HepG2 (cell line): ENCODE data around the gene LDLRAD4. TPM values are rescaled to one million over a fixed set of nuclear protein-coding genes. Genes with fewer than 3 reads are reported as not detected.

Source experiments
- ATF7 ChIP-seq, 2 experiments: fragments of 450-650 bp in 1 of 2; sonication (generic) in 1 of 2; formaldehyde crosslinking in 1 of 2; IDR thresholded peaks; 2 replicates each; pipeline versions ENCODE4 v1.4.0 to v1.6.1; 2016 to 2020; ENCODE audit warnings: antibody characterized with exemption in 1 of 2, mild to moderate bottlenecking in 1 of 2, missing genetic modification reagents in 1 of 2
- MLXIP ChIP-seq: sonication (generic); formaldehyde crosslinking; IDR thresholded peaks from 2 replicates; pipeline ENCODE4 v1.9.0; 2021; ENCODE audit warnings: missing genetic modification reagents, borderline replicate concordance
- MYPOP ChIP-seq: sonication (generic); formaldehyde crosslinking; IDR thresholded peaks from 2 replicates; pipeline ENCODE4 v1.8.1; 2023; ENCODE audit warnings: mild to moderate bottlenecking, moderate library complexity, missing genetic modification reagents
- REL ChIP-seq: sonication (generic); formaldehyde crosslinking; conservative IDR thresholded peaks from 2 replicates; pipeline ENCODE4 v1.8.0; 2022; ENCODE audit warnings: mild to moderate bottlenecking, missing genetic modification reagents, moderate library complexity
- RNF2 ChIP-seq: fragments of 450-650 bp; conservative IDR thresholded peaks from 2 replicates; pipeline ENCODE4 v1.6.1; 2016; ENCODE audit warnings: low read depth
- SMC3 ChIP-seq: IDR thresholded peaks from 2 replicates; pipeline ENCODE4 v1.6.1; 2011; ENCODE audit warnings: low read length, improper control_type of control experiment
- TARDBP ChIP-seq: sonication (generic); formaldehyde crosslinking; IDR thresholded peaks from 2 replicates; pipeline ENCODE4 v1.8.0; 2022; ENCODE audit warnings: mild to moderate bottlenecking, missing genetic modification reagents
- ZBTB33 ChIP-seq: sonication (generic); formaldehyde crosslinking; IDR thresholded peaks from 2 replicates; pipeline ENCODE4 v1.4.0; 2020; ENCODE audit warnings: missing genetic modification reagents
- ZNF564 ChIP-seq: sonication (generic); formaldehyde crosslinking; IDR thresholded peaks from 2 replicates; pipeline ENCODE4 v1.8.1; 2023; ENCODE audit warnings: mild to moderate bottlenecking, missing genetic modification reagents
- polyA plus RNA-seq, 8 experiments: library from polyadenylated mRNA; depleted of rRNA in 3 of 8; stranded (reverse) in 7 of 8; unstranded in 1 of 8; fragments of >200 nt; fragmentation: Illumina TruSeq in 4 of 8; extraction: Trizol in 4 of 8; gene quantifications; 2 replicates each; pipeline versions ENCODE4 v1.2.1 to v1.2.3, GENCODE V29; 2011 to 2016; ENCODE audit warnings: low read depth in 4 of 8, missing spikeins in 1 of 8, mixed read lengths in 1 of 8; ENCODE audit not compliant: insufficient read depth in 1 of 8
- total RNA-seq, 5 experiments: library from RNA; depleted of rRNA; stranded (reverse); fragments of >200 nt; fragmentation: Illumina TruSeq; extraction: Trizol; gene quantifications; 2 replicates each; pipeline ENCODE4 v1.2.3, GENCODE V29; 2016; ENCODE audit warnings: low read depth in 1 of 5
- TF ChIP-seq, protein P1 (sequence below): sonication (generic); formaldehyde crosslinking; IDR thresholded peaks from 2 replicates; pipeline ENCODE4 v1.4.0; 2020; ENCODE audit warnings: missing genetic modification reagents
- TF ChIP-seq, protein P2 (sequence below): sonication (generic); formaldehyde crosslinking; IDR thresholded peaks from 2 replicates; pipeline ENCODE4 v1.4.0; 2020; ENCODE audit warnings: mild to moderate bottlenecking, missing genetic modification reagents

LDLRAD4 gene
- total and polyA plus RNA-seq, 2 of the 13 experiments (the other 11 are each of a cell fraction or from before 2014, with no cell fraction given), result 13.6 to 20.9 TPM

- TF ChIP-seq ZNF564 (CRISPR knock-in tag) (no peak), ATF7 (IDR thresholded peaks at IDR 0.05) (no peak), ATF7 (CRISPR knock-in tag; IDR thresholded peaks at IDR 0.05) (no peak), ZBTB33 (CRISPR knock-in tag) (no peak), SMC3 (no peak), MLXIP (CRISPR knock-in tag) (no peak), MYPOP (no peak), RNF2 (no peak), REL (CRISPR knock-in tag) (no peak), TARDBP (no peak)
- TF ChIP-seq, protein P1, sequence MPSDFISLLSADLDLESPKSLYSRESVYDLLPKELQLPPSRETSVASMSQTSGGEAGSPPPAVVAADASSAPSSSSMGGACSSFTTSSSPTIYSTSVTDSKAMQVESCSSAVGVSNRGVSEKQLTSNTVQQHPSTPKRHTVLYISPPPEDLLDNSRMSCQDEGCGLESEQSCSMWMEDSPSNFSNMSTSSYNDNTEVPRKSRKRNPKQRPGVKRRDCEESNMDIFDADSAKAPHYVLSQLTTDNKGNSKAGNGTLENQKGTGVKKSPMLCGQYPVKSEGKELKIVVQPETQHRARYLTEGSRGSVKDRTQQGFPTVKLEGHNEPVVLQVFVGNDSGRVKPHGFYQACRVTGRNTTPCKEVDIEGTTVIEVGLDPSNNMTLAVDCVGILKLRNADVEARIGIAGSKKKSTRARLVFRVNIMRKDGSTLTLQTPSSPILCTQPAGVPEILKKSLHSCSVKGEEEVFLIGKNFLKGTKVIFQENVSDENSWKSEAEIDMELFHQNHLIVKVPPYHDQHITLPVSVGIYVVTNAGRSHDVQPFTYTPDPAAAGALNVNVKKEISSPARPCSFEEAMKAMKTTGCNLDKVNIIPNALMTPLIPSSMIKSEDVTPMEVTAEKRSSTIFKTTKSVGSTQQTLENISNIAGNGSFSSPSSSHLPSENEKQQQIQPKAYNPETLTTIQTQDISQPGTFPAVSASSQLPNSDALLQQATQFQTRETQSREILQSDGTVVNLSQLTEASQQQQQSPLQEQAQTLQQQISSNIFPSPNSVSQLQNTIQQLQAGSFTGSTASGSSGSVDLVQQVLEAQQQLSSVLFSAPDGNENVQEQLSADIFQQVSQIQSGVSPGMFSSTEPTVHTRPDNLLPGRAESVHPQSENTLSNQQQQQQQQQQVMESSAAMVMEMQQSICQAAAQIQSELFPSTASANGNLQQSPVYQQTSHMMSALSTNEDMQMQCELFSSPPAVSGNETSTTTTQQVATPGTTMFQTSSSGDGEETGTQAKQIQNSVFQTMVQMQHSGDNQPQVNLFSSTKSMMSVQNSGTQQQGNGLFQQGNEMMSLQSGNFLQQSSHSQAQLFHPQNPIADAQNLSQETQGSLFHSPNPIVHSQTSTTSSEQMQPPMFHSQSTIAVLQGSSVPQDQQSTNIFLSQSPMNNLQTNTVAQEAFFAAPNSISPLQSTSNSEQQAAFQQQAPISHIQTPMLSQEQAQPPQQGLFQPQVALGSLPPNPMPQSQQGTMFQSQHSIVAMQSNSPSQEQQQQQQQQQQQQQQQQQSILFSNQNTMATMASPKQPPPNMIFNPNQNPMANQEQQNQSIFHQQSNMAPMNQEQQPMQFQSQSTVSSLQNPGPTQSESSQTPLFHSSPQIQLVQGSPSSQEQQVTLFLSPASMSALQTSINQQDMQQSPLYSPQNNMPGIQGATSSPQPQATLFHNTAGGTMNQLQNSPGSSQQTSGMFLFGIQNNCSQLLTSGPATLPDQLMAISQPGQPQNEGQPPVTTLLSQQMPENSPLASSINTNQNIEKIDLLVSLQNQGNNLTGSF (CRISPR knock-in tag), result no peak
- TF ChIP-seq, protein P2, sequence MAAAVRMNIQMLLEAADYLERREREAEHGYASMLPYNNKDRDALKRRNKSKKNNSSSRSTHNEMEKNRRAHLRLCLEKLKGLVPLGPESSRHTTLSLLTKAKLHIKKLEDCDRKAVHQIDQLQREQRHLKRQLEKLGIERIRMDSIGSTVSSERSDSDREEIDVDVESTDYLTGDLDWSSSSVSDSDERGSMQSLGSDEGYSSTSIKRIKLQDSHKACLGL, result no peak
These were observed 96.4 kb downstream of the LDLRAD4 start (continued) for GRCh38 chr18:13315000-13315399.
